HG03432 (cell line): ENCODE measurements around the gene SFXN3.
A peak's percentile ranks its signal among the peaks of the same experiment; 100 is the strongest.
"Not testable (repeated sequence)": the region's sequence is repeated elsewhere in the genome, so short reads cannot be mapped to it uniquely, and the experiment has no call there.

Experiments used
- ATAC-seq: cut with Tn5 transposase; IDR thresholded peaks from one replicate; pipeline ENCODE4 v1.9.1; 2021; ENCODE audit warnings: mild to moderate bottlenecking, moderate library complexity; ENCODE audit not compliant: unreplicated experiment

Gene SFXN3

DNA sequence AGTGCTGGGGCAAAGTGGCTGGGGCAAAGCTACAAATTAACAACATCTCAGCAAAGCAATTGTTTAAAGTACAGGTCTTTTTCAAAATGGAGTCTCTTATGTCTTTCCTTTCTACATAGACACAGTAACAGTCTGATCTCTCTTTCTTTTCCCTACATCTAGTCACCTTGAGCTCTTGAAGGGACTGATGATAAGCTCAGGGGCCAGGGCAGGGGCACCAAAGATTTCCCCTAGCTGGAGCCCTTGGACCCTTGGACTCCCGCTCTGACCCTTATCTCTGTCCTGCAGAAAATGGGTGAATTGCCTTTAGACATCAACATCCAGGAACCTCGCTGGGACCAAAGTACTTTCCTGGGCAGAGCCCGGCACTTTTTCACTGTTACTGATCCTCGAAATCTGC, 3.4 kb downstream of the SFXN3 start:
- ATAC-seq: not testable (repeated sequence)

DNA sequence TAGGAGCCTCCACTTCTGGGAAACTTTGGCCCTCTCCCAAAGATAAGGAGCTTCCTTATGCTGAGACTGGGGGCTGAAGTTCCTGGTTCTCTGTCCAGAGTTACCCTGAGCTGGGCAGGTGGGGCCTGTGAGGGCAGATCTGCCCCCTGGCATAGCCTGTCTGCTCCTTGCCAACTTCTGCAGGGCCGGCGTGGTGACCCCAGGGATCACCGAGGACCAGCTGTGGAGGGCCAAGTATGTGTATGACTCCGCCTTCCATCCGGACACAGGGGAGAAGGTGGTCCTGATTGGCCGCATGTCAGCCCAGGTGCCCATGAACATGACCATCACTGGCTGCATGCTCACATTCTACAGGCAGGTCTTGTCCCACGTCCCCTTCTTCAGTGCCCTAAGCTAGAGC, 4.3 kb downstream of the SFXN3 start:
- no peak for ATAC-seq

DNA sequence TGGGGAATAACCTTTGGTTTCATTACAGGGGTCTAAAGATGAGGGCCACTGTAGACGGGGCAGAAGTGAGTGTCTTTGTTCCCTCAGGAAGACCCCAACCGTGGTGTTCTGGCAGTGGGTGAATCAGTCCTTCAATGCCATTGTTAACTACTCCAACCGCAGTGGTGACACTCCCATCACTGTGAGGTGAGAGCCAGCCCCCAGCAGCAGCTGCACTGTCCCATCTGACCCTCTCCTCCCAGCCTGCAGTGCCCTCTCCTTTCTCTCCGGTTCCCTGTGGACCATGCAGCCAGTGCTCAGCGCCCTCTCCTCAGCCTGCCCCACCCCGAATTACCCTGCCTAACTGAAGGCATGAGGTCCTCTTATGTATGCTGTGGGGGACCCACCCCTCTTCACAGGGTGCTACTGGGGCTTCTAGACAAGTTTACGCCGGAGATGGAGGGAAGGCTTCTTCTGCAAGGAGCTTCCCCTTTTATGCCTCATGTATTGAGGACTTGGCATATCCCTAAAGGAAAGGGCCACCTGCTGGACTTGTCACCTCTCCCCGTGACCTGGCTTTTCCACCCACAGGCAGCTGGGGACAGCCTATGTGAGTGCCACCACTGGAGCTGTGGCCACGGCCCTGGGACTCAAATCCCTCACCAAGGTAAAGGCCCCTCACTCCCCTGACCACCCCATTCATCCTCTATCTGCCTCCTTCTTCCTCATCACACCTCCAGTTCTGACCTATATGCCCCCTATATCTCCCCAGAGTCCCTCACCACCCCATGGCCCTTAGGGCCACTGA, 5.1 kb downstream of the SFXN3 start:
- no peak for ATAC-seq

- ATAC-seq: no peak
Observed at GRCh38 chr10:101036726-101037125, 5.7 kb downstream of the SFXN3 start.

- ATAC-seq: no peak
Observed at GRCh38 chr10:101038484-101038883, 7.5 kb downstream of the SFXN3 start.

DNA sequence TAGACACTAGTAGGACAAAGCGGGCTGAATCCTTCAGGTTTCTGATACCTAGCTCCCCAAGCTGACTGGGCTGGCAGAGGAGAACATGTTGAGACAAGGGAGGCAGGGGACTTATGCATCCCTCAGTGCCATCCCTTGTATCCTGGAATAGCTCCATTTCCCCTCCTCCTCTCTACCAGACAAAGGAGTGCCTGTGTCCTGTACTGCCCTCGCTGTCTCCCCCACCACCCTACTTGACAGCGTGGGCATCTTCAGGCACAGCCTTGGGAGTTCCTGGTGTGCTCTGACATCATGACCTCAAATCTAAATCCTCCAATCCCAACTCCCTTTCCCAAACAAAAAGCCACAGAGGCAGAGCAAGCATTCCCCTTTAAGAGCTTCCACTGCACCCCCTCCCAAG, 9.0 kb downstream of the SFXN3 start:
- no peak for ATAC-seq

GRCh38 chr10:101040851-101041250, 9.8 kb downstream of the SFXN3 start:
- no peak for ATAC-seq

DNA sequence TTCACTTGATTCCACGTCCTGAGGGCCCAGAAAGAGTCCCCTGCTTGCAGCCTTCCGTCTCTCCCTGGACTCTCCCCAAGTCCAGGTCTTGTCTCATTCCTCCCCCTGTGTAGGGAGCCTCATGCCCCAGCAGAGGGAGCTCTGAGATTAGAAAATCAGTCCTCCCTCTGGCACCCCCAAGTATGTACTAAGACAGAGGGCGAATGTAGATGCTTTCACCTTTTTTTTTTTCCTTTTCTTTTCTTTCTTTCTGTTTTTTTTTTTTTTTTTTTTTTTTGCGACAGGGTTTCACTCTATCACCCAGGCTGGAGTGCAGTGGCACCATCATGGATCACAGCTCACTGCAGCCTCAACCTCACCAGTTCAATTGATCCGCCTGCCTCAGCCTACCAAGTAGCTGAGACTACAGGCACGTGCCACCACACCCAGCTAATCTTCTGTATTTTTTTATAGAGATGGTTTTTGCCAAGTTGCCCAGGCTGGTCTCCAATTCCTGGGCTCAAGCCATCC, 10.3 kb downstream of the SFXN3 start:
- peak; percentile 52 for ATAC-seq

GRCh38 chr10:101042118-101042517, 11.1 kb downstream of the SFXN3 start:
- ATAC-seq: no peak

DNA sequence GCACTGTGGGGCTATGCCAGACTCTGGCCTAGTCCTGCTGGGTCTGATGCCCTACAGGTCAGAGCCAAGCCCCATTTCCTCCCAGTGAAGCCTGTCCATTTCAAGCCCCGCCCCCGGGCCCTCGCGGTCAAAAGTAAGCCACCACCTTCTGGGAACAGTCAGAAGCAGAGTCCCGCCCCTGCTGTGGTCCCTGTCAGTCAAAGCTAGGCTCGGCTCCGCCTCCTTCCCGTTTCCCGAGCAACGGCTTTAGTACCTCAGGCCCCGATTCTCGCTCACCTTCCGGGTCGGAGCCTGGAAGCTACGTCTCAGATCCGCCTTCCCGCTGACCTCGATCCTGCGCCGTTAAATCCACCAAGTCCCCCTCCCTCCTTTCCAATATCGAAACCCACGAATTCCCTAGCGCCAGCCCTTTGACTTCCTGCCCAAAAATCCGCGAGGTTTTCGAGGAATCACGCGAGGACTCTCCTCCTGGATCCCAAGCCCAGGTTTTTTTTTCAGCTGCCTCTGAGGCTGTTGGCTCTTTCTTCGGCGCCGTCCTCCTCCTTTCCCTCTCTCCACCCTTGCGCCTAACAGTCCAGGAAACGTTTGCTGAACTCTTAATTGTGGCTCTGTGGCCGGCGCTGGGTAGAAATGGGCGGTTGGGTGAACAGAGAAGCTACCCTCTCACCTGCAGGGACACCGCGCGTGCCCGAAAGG, 11.8 kb downstream of the SFXN3 start:
- peak; percentile 97 for ATAC-seq

DNA sequence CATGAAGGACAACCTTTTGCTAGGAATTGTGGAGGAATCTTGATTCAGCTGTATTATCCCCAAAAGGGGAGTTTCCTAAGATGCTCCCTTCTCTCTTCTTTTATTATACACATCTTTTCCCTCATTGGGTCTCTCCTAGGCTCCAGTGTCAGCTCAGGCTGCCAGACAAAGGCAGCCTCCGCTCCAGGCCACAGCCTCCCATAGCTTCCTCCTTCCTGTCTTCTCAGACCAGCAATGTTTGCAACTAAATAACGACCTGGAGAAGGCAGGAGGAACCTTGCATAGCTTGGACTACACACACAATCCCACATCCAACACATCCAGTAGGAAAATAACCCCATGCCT, 12.3 kb downstream of the SFXN3 start:
- no peak for ATAC-seq

GRCh38 chr10:101044117-101044516, 13.1 kb downstream of the SFXN3 start:
- no peak for ATAC-seq

- no peak for ATAC-seq
Observed at GRCh38 chr10:101046332-101047238, 15.6 kb downstream of the SFXN3 start.

DNA sequence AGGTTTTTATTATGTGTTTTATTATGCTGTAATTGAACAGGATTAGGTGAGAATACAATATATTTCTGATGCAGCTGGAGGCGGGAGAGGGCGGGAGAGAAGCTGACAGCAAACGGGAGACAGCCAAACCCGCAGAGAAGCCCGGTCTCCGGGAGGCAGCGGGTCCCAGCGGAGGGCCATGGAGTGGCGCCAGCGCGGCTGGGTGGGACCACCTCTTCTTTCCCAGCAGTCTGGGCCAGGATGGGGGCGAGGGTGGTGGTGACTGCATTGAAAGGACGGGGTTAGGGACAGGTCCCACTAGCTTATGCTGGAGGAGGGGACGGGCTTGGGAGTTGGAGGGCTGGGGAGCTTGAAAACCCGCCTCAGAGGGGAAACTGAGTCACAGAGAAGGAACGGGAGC, 16.2 kb downstream of the SFXN3 start:
- ATAC-seq: no peak

- ATAC-seq: no peak
Observed at GRCh38 chr10:101047961-101048892, 17.2 kb downstream of the SFXN3 start.

- peak; percentile 66 for ATAC-seq
Observed at GRCh38 chr10:101050208-101051069, 19.4 kb downstream of the SFXN3 start.

GRCh38 chr10:101052285-101052684, 21.3 kb downstream of the SFXN3 start:
- no peak for ATAC-seq

- no peak for ATAC-seq
Observed at GRCh38 chr10:101053516-101053915, 22.5 kb downstream of the SFXN3 start.

DNA sequence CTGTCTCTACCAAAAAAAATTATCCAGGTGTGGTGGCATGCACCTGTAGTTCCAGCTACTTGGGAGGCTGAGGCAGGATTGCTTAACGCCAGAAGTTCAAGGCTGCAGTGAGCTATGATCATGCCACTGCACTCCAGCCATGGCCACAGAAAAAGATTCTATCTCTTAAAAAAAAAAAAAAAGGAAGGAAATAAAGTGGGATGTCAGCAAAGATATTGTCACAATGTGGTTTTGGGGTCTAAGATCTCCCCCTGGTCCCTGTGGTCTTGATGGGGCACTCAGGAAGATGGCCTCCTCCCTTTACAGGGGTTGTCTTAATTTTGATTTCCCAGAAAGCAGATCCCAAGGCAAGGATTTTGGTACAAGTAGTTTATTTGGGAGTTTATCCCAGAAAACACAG, 23.3 kb downstream of the SFXN3 start:
- ATAC-seq: no peak
